Stimulated activated CD4-positive, alpha-beta T cell treated with anti-CD3 and anti-CD28 coated beads, Interleukin-12 subunit alpha, Interleukin-12 subunit beta, amount 100 ng/mL, for 4 hours (primary cell): ENCODE measurements around the gene MGME1.
"Not testable (repeated sequence)": the region's sequence is repeated elsewhere in the genome, so short reads cannot be mapped to it uniquely, and the experiment has no call there.

ENCODE experiments used
- DNase-seq: peaks from one replicate; pipeline ENCODE4 v3.0.0-alpha.2; 2020

Gene MGME1

DNA sequence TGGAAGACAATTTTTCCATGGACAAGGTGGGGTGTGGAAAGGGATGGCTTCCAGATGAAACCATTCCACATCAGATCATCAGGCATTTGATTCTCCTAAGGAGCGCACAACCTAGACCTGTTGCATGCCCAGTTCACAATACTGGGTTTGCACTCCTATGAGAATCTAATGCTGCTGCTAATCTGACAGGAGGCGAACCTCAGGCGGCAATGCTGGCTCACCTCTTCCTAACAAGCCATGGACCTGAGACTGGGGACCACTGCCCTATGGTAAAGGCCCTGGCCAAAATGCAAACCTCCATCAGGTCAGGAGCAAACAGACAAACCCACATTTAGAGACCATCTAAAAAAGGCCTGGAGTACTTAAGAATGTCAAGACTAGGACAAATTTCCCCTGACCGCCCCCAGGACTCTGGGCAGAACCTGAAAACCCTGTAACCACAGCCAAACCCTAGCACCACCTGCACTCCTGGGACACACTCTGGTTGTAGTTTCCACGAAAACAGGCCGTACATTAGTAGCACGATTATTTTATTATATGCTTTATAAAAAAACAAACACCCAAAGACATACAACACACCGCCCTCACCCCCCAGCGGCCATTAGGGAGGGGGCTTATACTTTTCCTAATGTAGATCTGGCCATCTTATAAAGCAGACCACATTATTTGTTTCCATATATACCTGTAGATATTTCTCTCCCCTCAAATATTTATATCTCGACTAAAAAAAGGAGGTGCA, 27.6 kb upstream of the MGME1 start:
- DNase-seq: no peak

DNA sequence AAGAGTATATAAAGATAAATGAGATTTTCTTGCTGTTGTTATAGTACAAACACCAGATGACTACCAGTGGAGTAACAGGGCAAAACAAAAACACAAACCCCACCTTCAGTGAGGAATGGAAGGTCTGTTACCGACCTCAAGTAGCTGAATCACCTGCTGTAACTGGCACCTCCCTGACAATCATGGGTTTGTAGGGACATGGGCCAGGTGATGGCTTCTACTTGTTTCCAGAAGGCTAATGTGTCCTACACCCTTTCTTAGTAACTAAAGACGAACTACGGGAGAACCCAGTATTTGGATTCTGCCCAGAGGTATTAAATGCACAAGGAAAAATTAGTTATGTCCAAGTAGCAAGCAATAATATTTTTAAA, 27.0 kb upstream of the MGME1 start:
- no peak for DNase-seq

DNA sequence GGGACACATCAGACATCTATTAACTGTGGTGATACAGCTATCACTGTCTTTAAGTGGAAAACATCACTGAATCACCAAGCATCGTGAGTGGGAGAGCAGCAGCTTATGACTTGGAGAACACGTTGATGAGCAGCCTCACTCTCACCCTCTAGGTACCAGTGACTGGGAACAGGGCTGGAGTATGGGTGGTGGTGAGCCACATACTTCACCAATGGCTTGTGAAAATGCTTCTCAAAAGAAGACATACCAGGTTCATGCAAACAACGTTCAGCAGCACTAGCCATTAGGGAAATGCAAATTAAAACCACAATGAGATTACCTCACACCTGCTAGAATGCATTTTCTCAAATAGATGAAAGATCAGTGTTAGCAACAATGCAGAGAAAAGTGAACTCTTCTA, 25.5 kb upstream of the MGME1 start:
- no peak for DNase-seq

DNA sequence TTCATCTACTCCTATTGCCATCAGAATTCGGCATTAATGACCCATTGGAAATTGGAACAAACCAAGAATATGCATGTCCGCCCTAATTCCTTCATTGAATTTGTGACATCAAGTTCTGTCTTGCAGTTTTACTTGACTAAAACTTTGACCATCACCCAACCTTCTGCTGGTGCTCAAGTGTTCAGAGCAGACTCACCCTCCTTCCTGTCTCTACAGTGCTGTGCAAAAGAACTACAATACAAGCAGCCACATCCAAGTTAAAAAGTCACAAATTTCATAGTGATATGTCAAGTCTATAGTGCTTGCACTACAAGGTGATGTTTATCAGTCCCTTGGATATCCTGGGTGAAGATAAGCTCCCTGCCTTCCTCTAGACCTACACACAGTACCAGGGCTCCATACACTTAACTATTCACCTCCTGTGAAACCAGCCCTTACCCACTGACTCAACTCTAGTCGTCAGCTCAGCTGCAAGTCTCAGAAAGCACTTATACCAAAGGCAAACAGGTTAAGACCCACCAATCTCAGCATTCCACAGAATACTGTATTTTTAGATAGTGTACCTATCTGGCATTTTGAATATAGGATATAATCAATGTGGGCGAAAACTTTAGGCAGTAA, 23.9 kb upstream of the MGME1 start:
- no peak for DNase-seq

DNA sequence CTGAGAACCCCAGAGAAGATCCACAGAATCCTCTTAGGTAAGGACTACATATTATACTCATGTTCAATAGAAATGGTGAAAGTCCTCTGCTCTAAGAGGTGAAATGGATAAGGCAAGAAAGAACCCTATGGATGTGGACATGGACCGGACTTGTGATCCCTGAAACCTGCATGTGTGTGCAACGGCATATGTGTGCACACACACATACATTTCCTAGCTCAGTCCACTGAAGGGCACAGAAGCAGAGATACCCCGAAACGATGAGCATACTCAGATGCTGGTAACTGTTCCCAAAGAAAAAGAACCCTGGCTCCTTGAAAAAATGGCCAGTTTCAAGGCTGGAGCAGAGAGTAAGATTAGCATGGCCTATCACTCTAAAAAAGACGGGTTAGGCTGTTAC, 22.8 kb upstream of the MGME1 start:
- no peak for DNase-seq

DNA sequence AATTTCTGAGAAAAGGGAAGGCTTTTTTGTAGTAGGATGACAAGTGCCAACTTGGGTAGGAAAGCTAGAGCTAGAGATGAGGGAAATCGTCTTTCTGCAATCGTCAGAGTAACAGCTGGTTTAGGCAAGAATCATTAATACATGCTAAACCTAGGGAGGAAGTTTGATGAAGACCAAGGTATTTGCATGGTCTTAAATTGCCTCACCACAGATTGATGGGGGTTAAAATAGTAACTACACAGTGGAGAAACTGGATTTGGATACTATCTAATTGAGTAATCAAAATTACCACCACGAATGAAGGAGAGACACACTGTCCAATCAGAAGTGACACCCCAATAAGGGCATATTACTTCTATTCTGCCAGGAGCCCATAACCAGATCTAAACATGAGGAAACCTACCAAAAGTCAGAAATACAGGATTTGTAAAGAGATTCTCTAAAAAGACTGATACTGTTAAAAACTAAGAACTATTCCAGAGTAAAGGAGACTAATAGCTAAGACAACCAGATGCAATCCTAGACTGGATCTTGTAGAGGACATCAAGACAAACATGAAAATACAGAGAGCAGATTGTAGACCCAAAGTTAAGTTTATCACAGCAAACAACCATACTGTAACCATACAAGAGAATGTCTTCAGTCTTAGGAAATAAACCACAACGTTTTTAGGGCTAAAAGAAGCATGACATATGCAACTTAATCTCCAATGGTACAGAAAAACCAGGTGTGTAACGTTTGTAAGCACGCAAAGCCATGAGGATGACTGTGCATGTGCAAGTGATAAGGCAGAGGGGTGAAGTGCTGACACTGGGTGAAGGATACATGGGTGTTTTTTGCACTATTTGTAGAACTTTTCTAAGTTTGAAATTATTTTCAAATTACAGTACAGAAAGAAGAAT, 22.0 kb upstream of the MGME1 start:
- no peak for DNase-seq

DNA sequence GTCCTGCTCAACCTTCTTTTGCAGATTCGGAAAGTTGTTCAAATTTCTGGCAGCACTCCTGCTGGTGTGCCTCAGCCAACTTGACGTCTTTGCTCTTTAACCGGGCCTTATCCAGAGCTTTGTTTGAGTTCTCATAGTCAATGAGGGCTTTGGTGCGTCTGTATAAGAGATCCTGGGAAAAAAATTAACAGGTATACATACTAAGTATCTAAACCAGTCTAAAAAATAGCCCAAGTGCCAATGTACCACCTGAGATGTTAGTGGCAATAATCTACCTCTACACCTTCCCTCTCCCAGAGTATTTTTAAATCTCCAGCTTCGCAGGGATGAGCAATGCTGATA, 21.4 kb upstream of the MGME1 start:
- DNase-seq: no peak

DNA sequence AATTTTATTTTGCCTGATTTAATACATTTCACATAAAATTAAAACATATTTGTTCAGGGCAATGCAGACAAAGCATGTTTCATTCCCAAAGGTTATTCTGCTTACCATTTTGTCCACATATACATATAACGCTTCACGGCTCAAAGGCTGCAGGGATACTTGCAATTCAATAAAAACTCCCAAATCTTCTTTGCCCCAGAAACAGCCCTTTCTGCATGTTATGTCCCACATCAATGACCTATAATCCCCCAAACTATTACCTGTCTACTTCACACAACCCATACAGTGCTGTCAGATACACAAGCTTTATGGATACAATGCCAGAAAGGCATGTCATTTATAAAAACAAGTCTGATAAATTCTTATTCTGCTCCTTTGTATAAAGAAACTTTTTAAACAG, 20.4 kb upstream of the MGME1 start:
- DNase-seq: no peak

DNA sequence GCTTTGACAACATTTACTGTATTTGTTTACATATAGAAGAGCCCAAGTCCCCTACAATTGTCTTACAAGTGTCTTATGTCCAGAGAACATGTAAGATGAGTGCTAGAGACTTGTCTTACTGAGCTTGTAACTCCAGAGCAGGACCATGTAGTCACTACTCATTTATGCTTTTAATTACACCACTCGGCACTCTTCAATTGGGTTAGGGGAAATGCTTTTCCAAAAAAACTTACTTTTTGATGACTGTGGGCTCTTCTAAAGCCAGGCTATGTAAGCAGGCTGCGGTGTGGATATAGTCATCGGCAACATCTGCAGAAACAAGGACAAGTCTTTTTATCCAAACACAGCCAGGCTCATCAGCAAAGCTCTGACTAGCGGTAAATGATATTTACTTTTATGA, 18.9 kb upstream of the MGME1 start:
- DNase-seq: no peak

DNA sequence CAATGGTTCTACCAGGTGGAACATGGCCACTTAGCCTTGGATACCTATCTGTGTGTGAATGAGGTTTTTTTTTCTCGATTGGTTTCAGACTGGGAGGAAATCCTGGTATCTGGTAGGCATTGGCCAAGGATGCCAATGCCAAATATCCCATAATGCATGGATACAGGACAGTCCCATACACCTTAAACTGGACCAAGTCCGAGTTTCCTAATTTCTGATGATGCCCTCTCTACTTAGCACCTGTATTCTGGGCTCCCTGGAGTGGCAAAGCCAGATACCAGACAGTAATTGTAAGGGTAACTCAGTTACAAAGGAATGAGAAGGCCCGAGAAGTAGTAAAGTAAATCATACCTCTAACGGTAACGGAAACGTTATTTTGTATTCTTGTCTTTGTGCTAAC, 18.1 kb upstream of the MGME1 start:
- DNase-seq: no peak

DNA sequence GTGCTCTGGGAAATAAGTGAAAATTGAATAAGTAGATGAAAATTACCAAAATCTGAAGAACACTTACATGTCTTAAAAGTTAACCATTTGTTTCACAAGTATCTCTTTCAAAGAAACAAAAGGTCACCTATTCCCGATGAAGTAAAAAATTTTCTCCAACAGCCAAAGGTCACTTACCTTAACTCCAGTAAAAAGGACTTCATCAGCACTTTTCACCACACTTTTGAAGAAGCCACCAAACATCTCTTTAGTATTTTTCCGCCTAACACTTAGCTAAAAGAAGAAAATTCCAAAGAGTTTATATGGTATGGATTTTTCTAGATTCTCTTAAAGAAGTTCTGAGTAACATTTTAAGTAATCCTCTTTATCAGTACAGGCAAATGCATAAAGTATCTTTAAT, 17.5 kb upstream of the MGME1 start:
- no peak for DNase-seq

DNA sequence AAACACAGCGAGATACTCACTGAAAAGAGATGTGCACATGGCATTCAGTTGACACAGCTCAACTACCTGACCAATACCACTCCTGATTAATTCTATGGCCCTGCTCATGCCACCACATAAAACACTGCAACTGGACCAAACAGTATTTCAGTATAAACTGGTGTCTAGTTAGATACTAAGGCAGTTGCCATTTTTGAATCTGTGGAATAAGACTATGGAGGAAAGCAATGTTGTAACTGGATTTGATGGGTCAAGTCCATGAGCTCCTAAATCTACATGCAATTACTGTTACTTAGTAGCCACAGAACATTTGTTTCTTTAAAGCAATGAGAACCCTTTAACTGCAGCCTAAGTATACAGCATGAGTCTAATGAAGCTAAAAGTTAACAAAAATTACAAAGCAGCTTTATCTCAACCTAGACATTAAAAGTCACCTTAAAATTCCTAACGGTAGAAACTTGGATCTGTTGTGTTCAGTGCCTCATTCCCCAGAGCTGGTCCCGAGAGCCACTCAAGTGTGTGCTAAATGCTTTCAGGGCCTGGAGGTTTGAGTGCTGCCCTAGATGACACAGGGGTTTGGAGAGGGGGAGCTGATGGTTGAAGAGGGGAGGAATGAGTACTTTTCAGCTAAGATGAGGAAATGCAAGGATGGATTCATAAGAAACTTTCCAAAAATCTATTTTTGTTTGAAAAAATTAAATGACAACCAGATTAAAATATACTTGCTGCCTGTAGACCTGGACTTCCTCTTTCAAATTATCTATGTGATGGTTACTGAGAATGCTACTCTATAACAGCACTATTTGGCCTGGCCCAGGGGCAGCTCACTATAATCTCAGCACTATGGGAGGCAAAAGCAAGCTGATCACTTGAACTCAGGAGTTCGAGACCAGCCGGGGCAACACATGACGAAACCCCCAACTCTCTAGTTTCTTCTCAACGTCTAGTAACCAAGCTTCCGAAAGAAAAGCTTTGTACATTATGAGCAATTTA, 15.8 kb upstream of the MGME1 start:
- DNase-seq: no peak

DNA sequence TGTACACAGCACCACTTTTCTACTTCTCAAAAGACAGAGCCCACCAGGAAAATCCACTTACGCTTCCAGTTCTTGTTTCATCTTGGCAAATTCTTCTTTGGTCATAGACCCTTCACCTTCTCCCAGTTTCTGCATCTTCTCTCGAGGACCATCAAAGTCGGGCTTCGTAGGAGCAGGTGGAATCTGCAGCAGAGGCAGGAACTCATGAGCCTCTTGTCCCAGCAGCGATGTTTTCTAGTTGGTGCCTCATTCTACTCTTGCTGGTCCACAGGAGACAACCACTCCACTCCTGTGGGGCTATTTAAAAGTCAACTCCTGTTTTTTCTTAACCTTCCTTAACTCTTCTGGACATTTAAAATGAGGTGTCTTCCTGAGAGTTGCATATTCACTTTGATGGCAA, 14.9 kb upstream of the MGME1 start:
- no peak for DNase-seq

DNA sequence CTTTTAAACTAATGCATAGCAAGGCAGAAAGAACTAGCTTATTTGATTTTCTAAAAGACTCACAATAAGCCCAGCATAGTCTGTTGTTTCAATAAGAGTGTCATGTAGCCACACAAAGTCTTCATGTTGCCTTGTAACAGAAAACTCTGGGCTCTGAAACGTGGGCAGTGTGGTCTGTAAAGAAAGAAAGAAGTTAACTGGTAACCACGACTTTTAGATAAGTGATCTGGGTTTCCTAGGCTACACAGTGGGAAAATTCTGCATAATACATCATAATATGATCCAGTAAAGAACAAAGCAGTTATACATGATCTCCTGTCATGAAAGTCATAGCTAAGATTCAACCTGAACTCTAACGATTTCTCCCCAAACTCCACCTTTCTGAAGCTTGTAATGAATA, 13.5 kb upstream of the MGME1 start:
- no peak for DNase-seq

DNA sequence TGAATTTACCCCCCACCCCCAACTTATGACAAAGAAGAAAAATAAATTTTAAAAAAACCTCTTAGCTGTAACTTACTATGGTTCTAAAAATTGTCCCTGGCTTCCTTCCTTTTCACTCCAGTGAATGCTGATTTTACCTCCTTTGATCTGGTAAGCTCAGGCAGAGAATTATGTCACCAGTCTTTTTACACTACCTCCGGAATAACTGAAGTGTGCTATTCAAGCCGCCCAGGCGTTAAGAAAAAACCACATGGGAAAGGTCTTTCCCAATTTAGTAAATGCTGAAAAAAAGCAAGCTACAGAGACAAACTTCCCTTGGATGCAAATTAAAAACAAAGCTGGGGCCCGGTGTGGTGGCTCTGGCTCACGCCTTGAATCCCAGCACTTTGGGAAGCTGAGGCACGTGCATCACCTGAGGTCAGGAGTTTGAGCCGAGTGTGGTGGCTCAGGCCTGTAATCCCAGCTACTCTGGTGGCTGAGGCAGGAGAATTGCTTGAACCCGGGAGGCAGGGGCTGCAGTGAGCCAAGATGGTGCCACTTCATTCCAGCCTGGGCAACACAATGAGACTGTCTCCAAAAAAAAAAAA, 12.6 kb upstream of the MGME1 start:
- no peak for DNase-seq

DNA sequence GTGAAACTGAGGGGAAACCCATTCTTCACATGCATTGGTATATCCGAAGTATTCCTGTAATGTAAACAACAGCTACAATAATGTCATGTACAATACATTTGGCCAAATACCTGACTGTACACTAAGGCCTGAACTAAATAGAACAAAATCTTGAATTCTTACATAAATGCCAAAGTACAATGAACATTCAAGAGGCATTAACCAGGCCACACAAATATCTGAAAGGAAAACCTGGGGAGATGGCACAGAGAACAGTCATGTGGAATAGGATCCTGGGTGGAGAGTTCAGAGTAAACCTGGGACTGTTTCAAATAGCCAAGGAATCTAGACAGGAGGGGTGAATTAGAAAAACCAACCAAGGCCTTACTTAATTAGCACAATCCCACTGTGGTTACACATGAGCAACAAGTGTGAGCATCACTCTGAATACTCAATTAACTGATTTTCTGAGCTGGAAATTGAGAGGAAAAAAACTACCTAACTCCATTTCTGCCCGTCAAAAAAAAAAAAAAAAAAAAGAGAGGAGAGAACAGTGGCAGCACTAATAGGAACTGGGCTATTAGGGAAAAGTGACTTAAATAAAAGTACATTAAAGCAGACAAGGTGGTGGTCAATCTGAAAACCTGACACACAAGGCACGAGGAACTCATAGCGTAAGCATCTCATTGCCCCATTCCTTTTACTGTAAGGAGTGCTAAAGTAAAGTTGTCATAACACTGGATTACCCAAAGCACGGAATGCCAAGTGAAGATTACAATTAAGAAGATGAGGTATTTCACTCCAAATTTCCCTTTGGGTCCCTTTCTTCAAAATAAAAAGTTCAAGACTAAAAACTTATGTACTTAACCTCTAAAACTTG, 11.1 kb upstream of the MGME1 start:
- no peak for DNase-seq

DNA sequence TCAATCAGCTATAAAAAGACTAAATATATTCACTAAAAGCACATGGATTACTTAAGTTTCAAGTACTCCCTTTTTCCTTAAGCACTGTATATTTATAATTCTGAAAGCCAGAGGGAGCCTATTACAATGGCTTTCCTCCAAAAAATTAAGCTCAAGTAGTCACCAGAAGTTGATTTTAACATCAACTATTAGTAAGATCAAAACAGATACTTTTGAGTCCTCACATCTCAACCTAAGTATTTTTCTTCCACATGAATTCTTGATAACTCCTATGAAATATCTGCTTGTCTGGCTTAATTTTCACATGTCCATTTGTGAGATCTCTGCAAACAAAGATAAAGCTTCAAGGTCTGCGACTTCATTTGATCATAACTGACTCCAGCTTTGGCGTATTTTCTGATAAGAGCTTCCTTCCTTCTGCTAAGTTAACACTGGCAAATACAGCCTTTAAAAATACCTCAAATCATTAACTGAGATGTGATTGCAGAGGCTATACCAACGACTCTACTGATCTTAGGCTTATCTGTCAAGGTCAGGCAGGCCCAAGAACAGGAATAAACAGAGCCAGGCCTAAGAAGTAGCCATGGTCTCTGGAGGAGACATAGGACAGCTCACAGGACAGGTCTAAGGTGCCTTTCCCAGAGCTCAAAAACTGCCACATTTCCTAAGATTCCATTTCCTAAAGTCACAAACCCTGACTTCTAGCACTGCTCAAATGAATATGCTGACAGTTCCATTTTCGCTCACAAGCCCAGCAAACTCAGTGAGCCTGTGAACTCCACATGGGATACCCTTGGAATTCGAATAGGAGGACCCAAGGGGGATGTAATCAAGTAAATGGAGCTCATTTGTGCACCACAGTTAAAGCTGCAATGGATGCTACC, 10.2 kb upstream of the MGME1 start:
- no peak for DNase-seq

DNA sequence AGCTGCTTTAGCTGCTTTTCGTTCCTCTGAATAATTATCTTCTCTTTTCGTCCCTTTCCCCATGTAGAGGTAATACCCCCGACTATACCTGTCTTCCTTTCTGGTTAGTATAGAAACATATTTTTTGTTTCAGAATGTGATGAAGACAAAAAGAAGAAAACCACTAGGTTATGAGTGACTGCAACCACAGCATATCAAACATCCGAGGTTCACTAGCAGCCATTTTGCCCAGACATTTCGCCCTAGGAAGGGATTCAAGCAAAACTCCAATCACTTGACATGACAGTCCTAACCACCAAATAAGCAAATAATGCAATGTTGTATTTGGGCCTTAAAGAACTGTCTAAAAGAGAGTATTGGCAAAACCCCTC, 9.6 kb upstream of the MGME1 start:
- DNase-seq: no peak

DNA sequence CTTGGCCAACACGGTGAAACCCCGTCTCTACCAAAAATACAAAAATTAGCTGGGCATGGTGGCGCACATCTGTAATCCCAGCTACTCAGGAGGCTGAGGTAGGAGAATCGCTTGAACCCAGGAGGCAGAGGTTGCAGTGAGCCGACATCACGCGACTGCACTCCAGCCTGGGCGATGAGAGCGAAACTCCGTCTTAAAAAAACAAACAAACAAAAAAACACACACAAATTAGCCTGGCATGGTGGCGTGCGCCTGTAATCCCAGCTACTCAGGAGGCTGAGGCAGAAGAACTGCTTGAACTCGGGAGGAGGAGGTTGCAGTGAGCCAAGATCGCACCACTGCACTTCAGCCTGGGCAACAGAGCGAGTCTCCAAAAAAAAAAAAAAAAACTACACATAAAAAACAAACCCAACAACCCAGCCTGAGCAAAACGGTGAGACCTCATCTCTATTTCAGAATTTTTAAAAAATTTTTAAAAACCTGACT, 8.4 kb upstream of the MGME1 start:
- DNase-seq: not testable (repeated sequence)

DNA sequence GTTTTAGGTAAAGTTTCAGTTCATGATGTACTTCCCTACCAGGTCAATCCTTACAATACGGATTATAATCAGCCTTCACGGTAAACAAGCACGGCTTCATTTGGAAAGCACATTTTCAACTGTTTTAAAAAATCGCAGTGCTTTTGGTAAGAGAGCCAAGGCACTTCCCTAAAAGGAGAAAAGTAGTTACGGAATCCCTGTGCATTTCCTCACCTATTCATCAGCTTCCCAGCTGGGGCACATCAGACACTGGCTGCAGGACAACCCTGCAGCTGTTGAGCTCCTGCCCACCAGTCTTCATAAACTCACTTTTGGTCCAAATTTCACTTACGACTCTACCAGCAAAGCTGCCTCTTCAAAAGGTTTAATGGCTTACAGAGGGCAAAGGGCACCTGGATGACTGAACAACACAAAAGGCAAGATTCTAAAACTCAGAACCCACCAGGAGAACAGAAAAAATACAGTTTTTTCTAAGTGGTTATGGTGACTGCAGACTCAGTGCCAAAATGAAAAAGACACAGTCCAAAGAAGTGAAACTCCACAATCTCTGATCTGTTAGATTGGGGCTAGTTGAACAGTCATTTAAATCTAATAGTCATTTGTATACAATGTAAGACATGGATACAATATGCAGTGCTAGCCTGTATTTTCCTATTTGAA, 7.8 kb upstream of the MGME1 start:
- DNase-seq: no peak
